ENCODE data around the gene RIPOR3. TPM values are rescaled to one million over a fixed set of nuclear protein-coding genes. Genes with fewer than 3 reads are reported as not detected.
A peak's percentile ranks its signal among the peaks of the same experiment; 100 is the strongest.

Gene RIPOR3
- total and polyA plus RNA-seq, 9 of the 15 experiments (the other 6 are each of a cell fraction or from before 2014, with no cell fraction given): 3.3 to 62.7 (median 21.4) TPM

DNA sequence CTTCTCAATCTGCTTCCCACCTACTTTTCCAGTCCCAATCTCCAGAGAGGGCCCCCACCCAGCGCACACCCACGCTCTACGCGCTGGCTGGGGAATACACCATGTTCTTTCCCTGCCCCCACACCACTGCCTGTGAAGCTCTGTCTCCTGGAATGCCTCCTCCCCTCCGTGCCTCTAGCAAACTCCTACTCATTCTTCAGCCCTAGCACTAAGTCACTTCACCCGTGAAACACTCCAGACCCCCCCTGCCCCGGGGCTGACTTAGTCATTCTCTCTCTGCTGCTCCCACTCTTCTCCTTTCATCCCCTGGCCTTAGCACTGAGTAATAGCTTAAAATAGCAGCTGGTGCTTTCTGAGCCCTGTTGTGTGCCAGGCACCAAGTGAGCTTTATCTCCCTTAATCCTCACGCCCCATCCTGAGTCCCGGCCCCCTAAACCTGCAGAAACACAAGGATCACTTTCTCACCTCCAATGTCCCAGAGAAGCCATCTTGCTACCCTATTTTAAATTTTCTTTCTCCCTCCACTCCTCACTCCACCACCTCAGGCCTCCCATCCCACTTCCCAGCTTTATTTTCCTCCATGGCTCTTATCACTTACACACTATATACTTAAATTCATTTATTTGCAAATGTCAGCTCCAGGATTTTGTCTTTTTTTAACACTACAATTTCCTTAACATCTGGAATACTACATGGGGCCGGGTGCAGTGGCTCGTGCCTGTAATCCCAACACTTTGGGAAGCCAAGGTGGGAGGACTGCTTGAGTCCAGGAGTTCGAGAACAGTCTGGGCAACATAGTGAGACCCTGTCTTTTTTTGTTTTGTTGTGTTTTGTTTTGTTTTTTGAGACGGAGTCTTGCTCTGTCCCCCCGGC, 33.7 kb upstream of the RIPOR3 start (continued):
- TF ChIP-seq ZNF445 (CRISPR knock-in tag; IDR thresholded peaks at IDR 0.05; ENCODE audit: low read depth): no peak

DNA sequence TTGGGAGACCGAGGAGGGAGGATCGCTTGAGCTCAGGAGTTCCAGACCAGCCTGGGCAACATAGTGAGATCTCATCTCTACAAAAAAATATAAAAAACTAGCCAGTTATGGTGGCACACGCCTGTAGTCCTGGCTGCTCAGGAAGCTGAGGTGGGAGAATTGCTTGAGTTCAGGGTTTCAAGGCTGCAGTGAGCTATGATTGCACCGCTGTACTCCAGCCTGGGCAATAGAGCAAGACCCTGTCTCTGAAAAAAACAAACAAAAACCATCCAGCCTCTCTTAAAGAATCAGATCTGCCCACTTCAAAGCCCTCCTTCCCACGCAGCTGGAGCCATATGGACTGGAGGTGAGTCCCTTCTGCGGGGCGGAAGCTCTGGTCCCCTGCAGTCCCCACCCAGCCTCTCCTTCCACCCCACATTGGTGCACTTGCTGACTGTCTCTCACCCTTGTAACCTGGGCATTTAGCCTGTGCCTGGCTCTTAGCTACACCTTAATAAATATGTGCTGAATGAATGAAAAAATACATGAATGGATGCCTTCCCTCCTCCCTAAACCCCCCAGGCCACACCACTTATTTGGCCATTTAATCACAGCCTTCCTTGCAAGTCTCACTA, 32.9 kb upstream of the RIPOR3 start:
- H3K79me2 ChIP-seq (ENCODE audit: control insufficient read depth, insufficient read depth, low read length): no peaks in the 10 kb centered on the region
- intact Hi-C loops (cut with micrococcal nuclease) (no loop called here), in situ Hi-C loops (cut with MboI) (no loop called here)
- peak overlapping the region; percentile 65 for H3K4me2 ChIP-seq (ENCODE audit: insufficient read depth, low read length)
- WGBS (ENCODE audit: insufficient coverage, low coverage, missing lambda C conversion rate): 75% methylated on average over 7 of the region's 7 CpGs
- no peaks in the 10 kb centered on the region for H3K36me3 ChIP-seq (ENCODE audit: control insufficient read depth, insufficient read depth, low read length)
- ChIA-PET POLR2A (interaction anchor here (1.0 to 1.4 kb wide), 4 partner anchors 9 to 85 kb away, joined by 3 to 8 read pairs (median 4); no protein-coding TSS in a partner anchor), CTCF (ENCODE audit: low intra/inter-chr PET ratio) (no interaction called here)
- peaks cover 29 to 47% of the 10 kb centered on the region in 2 experiments; a peak in 4 of 5 replicates for H3K4me1 ChIP-seq (replicated peaks in 1 of 2; ENCODE audit: control insufficient read depth in 2 of 2, insufficient read depth in 2 of 2, low read length in 2 of 2)
- peak; percentile 82 for TF ChIP-seq ZNF121 (CRISPR knock-in tag; conservative IDR thresholded peaks at IDR 0.05)
- TF ChIP-seq, protein P1, sequence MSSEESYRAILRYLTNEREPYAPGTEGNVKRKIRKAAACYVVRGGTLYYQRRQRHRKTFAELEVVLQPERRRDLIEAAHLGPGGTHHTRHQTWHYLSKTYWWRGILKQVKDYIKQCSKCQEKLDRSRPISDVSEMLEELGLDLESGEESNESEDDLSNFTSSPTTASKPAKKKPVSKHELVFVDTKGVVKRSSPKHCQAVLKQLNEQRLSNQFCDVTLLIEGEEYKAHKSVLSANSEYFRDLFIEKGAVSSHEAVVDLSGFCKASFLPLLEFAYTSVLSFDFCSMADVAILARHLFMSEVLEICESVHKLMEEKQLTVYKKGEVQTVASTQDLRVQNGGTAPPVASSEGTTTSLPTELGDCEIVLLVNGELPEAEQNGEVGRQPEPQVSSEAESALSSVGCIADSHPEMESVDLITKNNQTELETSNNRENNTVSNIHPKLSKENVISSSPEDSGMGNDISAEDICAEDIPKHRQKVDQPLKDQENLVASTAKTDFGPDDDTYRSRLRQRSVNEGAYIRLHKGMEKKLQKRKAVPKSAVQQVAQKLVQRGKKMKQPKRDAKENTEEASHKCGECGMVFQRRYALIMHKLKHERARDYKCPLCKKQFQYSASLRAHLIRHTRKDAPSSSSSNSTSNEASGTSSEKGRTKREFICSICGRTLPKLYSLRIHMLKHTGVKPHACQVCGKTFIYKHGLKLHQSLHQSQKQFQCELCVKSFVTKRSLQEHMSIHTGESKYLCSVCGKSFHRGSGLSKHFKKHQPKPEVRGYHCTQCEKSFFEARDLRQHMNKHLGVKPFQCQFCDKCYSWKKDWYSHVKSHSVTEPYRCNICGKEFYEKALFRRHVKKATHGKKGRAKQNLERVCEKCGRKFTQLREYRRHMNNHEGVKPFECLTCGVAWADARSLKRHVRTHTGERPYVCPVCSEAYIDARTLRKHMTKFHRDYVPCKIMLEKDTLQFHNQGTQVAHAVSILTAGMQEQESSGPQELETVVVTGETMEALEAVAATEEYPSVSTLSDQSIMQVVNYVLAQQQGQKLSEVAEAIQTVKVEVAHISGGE (CRISPR knock-in tag; IDR thresholded peaks at IDR 0.05): 0 out of 6 replicates have a peak, but pooled peaks of 1 of the 3 experiments have one; percentile 47
- TF ChIP-seq, protein P2, sequence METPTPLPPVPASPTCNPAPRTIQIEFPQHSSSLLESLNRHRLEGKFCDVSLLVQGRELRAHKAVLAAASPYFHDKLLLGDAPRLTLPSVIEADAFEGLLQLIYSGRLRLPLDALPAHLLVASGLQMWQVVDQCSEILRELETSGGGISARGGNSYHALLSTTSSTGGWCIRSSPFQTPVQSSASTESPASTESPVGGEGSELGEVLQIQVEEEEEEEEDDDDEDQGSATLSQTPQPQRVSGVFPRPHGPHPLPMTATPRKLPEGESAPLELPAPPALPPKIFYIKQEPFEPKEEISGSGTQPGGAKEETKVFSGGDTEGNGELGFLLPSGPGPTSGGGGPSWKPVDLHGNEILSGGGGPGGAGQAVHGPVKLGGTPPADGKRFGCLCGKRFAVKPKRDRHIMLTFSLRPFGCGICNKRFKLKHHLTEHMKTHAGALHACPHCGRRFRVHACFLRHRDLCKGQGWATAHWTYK (CRISPR knock-in tag; IDR thresholded peaks at IDR 0.05): no peak
- no peaks in the 10 kb centered on the region for H3K27me3 ChIP-seq (ENCODE audit: control insufficient read depth in 2 of 2, insufficient read depth in 2 of 2, low read length in 2 of 2)
- peak overlapping the region; percentile 66 for H2AFZ ChIP-seq (ENCODE audit: low read depth, low read length)
- H4K20me1 ChIP-seq (replicated peaks; ENCODE audit: control insufficient read depth, insufficient read depth, low read length): no peaks in the 10 kb centered on the region
- H3K27ac ChIP-seq (ENCODE audit: extremely low read depth, low read depth, low read length): peak overlapping the region; percentile 70; the same call in 2 of the 3 replicates
- DNase-seq (ENCODE audit: extremely low read depth in 1 of 4, low spot score in 3 of 4) (no peak), ATAC-seq (peak; percentile 3; the same call in 1 of the 3 replicates), FAIRE-seq (no peak)
- H3K9ac ChIP-seq (ENCODE audit: insufficient read depth in 1 of 2, low read depth in 2 of 2, low read length in 2 of 2): peak overlapping the region in 1 of 2 experiments; percentile 38; a peak in 2 of 4 replicates
- no TSS peak for BruUV-seq (replicated peaks)
- H3K4me3 ChIP-seq: no peak overlapping the region
- H3K9me3 ChIP-seq (replicated peaks; ENCODE audit: control insufficient read depth, insufficient read depth, low read depth, low read length): no peaks in the 10 kb centered on the region
- H3K9me1 ChIP-seq (ENCODE audit: control insufficient read depth, insufficient read depth, low read length): no peaks in the 10 kb centered on the region

All from K562 (cell line).